Activated CD4-positive, alpha-beta T cell treated with anti-CD3 and anti-CD28 coated beads for 36 hours (primary cell): ENCODE data around the gene RPAIN. TPM values are rescaled to one million over a fixed set of nuclear protein-coding genes. Genes with fewer than 3 reads are reported as not detected.

Source experiments
- ATAC-seq: fragments of 200-7000 bp; cut with Tn5 transposase; one replicate; pipeline ENCODE4 v1.10.0; 2021; ENCODE audit warnings: mild to moderate bottlenecking, moderate library complexity
- CTCF ChIA-PET: fragments of 350-600 bp; sonication (Branson Sonifier 250); formaldehyde crosslinking; loops from one replicate; lab custom pipeline; 2021; ENCODE audit warnings: antibody characterized with exemption; lab: Charles Lee
- POLR2A ChIA-PET: fragments of 350-600 bp; sonication (Branson Sonifier 250); formaldehyde crosslinking; loops from one replicate; lab custom pipeline; 2021; ENCODE audit warnings: antibody characterized with exemption, inconsistent platforms; lab: Charles Lee
- DNase-seq: peaks from one replicate; pipeline ENCODE4 v3.0.0-alpha.2; 2020
- H3K27ac Mint-ChIP-seq: one replicate; pipeline ENCODE4 v1.8.0; 2021; ENCODE audit warnings: mixed read lengths
- H3K27me3 Mint-ChIP-seq: one replicate; pipeline ENCODE4 v1.8.0; 2021; ENCODE audit warnings: mixed read lengths
- H3K36me3 Mint-ChIP-seq: one replicate; pipeline ENCODE4 v1.8.0; 2021; ENCODE audit warnings: low read depth, mixed read lengths
- H3K4me1 Mint-ChIP-seq: one replicate; pipeline ENCODE4 v1.8.0; 2021; ENCODE audit warnings: mixed read lengths
- H3K4me3 Mint-ChIP-seq: one replicate; pipeline ENCODE4 v1.8.0; 2021; ENCODE audit warnings: mild to moderate bottlenecking, moderate library complexity, mixed read lengths
- H3K9me3 Mint-ChIP-seq: one replicate; pipeline ENCODE4 v1.8.0; 2021; ENCODE audit warnings: low read depth, mixed read lengths
- intact Hi-C, 2 experiments: fragments of 100-400 bp; cut with DNase I in 1 of 2; cut with micrococcal nuclease in 1 of 2; formaldehyde crosslinking; loops; one replicate each; pipeline versions ENCODE4 v1.14.2 to v1.15.1; 2022 to 2024; cut with DNase I, micrococcal nuclease
- total RNA-seq, 2 experiments: library from RNA; stranded (reverse); gene quantifications; one replicate each; pipeline ENCODE4 v1.2.3, GENCODE V29; 2021

The RPAIN gene
- total RNA-seq, 2 experiments from 2014 or later = 44.9 to 57.3 TPM

GRCh38 chr17:5443728-5444127 is 23.7 kb downstream of the RPAIN start:
- Mint-ChIP-seq H3K4me1 (peaks cover 13% of the 10 kb centered on the region), H3K27me3 (no peaks in the 10 kb centered on the region), H3K27ac (no peak overlapping the region), H3K36me3 (peaks cover 40% of the 10 kb centered on the region), H3K9me3 (no peaks in the 10 kb centered on the region), H3K4me3 (no peak overlapping the region)
- DNase-seq (no peak), ATAC-seq (no peak)
- ChIA-PET POLR2A (no interaction called here), CTCF (no interaction called here)
- intact Hi-C loops = no loop called here

GRCh38 chr17:5444209-5444608 is 24.2 kb downstream of the RPAIN start:
- H3K4me1 Mint-ChIP-seq = peaks cover 11% of the 10 kb centered on the region
- peaks cover 43% of the 10 kb centered on the region for H3K36me3 Mint-ChIP-seq
- ChIA-PET POLR2A (no interaction called here), CTCF (no interaction called here)
- H3K27ac Mint-ChIP-seq = no peak overlapping the region
- H3K9me3 Mint-ChIP-seq = no peaks in the 10 kb centered on the region
- no peak overlapping the region for H3K4me3 Mint-ChIP-seq
- intact Hi-C loops = no loop called here
- DNase-seq = no peak
- no peaks in the 10 kb centered on the region for H3K27me3 Mint-ChIP-seq
- no peak for ATAC-seq

- H3K9me3 Mint-ChIP-seq = no peaks in the 10 kb centered on the region
- H3K4me3 Mint-ChIP-seq = no peak overlapping the region
- ChIA-PET CTCF (interaction anchor here (0.5 to 2.8 kb wide), 2 partner anchors 7 to 13 kb away, joined by 3 to 20 read pairs; partner anchors contain the start of gene C1QBP), POLR2A (no interaction called here)
- no peaks in the 10 kb centered on the region for H3K27me3 Mint-ChIP-seq
- peaks cover 58% of the 10 kb centered on the region for H3K36me3 Mint-ChIP-seq
- no peaks in the 10 kb centered on the region for H3K4me1 Mint-ChIP-seq
- H3K27ac Mint-ChIP-seq = no peak overlapping the region
- intact Hi-C loops = no loop called here
- ATAC-seq = no peak
- no peak for DNase-seq
Observed at GRCh38 chr17:5446786-5447185, 26.8 kb downstream of the RPAIN start.

- H3K27me3 Mint-ChIP-seq = no peaks in the 10 kb centered on the region
- no peak overlapping the region for H3K27ac Mint-ChIP-seq
- H3K4me3 Mint-ChIP-seq = no peak overlapping the region
- DNase-seq = no peak
- POLR2A ChIA-PET = interaction anchor here (1.2 kb wide), 1 partner anchor 21 kb away, joined by 5 read pairs; the partner anchor contains the start of genes DERL2 and MIS12
- intact Hi-C loops = loop anchor here in 1 of 2 experiments (5.0 kb wide), 2 partner anchors 183 to 353 kb away; partner anchors contain the start of genes RABEP1 and ZNF232
- H3K4me1 Mint-ChIP-seq = peaks cover 36% of the 10 kb centered on the region
- CTCF ChIA-PET = no interaction called here
- no peaks in the 10 kb centered on the region for H3K9me3 Mint-ChIP-seq
- no peak for ATAC-seq
- H3K36me3 Mint-ChIP-seq = peaks cover 35% of the 10 kb centered on the region
Observed at GRCh38 chr17:5464717-5465507, 44.9 kb downstream of the RPAIN start.

- Mint-ChIP-seq H3K36me3 (peaks cover 26% of the 10 kb centered on the region), H3K4me3 (no peak overlapping the region), H3K27ac (no peak overlapping the region), H3K9me3 (no peaks in the 10 kb centered on the region), H3K4me1 (peaks cover 38% of the 10 kb centered on the region), H3K27me3 (no peaks in the 10 kb centered on the region)
- POLR2A ChIA-PET = interaction anchor here (2.4 kb wide), 1 partner anchor 20 kb away, joined by 6 read pairs; the partner anchor contains the start of genes DERL2 and MIS12
- DNase-seq (no peak), ATAC-seq (no peak)
- CTCF ChIA-PET = interaction anchor here (1.2 to 1.4 kb wide), 2 partner anchors 27 to 274 kb away, joined by 3 to 6 read pairs; partner anchors contain the start of genes C1QBP and ZNF594
- intact Hi-C loops = loop anchor here in 1 of 2 experiments (5.0 kb wide), 2 partner anchors 184 to 354 kb away; partner anchors contain the start of genes RABEP1 and ZNF232
Observed at GRCh38 chr17:5466295-5466694, 46.3 kb downstream of the RPAIN start.

GRCh38 chr17:5467416-5467815 is 47.4 kb downstream of the RPAIN start:
- CTCF ChIA-PET = interaction anchor here (0.8 to 1.4 kb wide), 2 partner anchors 28 to 275 kb away, joined by 3 read pairs; partner anchors contain the start of genes C1QBP and ZNF594
- intact Hi-C loops = loop anchor here in 1 of 2 experiments (5.0 kb wide), 2 partner anchors 185 to 355 kb away; partner anchors contain the start of genes RABEP1 and ZNF232

GRCh38 chr17:5468075-5468473 is 48.1 kb downstream of the RPAIN start:
- Mint-ChIP-seq H3K4me1 (peaks cover 38% of the 10 kb centered on the region), H3K27ac (peak overlapping the region; percentile 75), H3K4me3 (peak overlapping the region; percentile 90), H3K36me3 (peaks cover 20% of the 10 kb centered on the region), H3K9me3 (no peaks in the 10 kb centered on the region), H3K27me3 (no peaks in the 10 kb centered on the region)
- POLR2A ChIA-PET = interaction anchor here (0.8 to 2.4 kb wide), 7 partner anchors 18 to 115 kb away, joined by 3 to 9 read pairs (median 4); partner anchors contain the start of genes C1QBP, DERL2, MIS12 and NUP88
- intact Hi-C loops = loop anchor here (1.0 to 5.0 kb wide), 6 partner anchors 29 to 356 kb away; partner anchors contain the start of genes C1QBP (in 2 of the 2), NUP88 (in 1 of the 2), RABEP1 (in 1 of the 2) and ZNF232 (in 1 of the 2)
- peak; percentile 35 for DNase-seq
- CTCF ChIA-PET = interaction anchor here (0.7 to 1.2 kb wide), 5 partner anchors 15 to 62 kb away, joined by 3 to 5 read pairs (median 3); partner anchors contain the start of genes C1QBP and DERL2
- ATAC-seq = peak; percentile 14

More at GRCh38 chr17:5467416-5467815, 47.4 kb downstream of the RPAIN start:
- Mint-ChIP-seq H3K27me3 (no peaks in the 10 kb centered on the region), H3K27ac (peak overlapping the region; percentile 75), H3K4me3 (peak overlapping the region; percentile 90), H3K4me1 (peaks cover 38% of the 10 kb centered on the region), H3K9me3 (no peaks in the 10 kb centered on the region), H3K36me3 (peaks cover 20% of the 10 kb centered on the region)
- POLR2A ChIA-PET = interaction anchor here (2.4 kb wide), 1 partner anchor 19 kb away, joined by 6 read pairs; the partner anchor contains the start of genes DERL2 and MIS12
- no peak for DNase-seq
- ATAC-seq = no peak

- intact Hi-C loops = no loop called here
- Mint-ChIP-seq H3K4me3 (no peak overlapping the region), H3K27ac (no peak overlapping the region), H3K27me3 (no peaks in the 10 kb centered on the region), H3K36me3 (peaks cover 23% of the 10 kb centered on the region), H3K9me3 (no peaks in the 10 kb centered on the region), H3K4me1 (peaks cover 20% of the 10 kb centered on the region)
- ATAC-seq = no peak
- no peak for DNase-seq
- POLR2A ChIA-PET = no interaction called here
- CTCF ChIA-PET = no interaction called here
Observed at GRCh38 chr17:5472511-5472910, 52.5 kb downstream of the RPAIN start.

- intact Hi-C loops = no loop called here
- peaks cover 28% of the 10 kb centered on the region for H3K36me3 Mint-ChIP-seq
- no peak overlapping the region for H3K4me3 Mint-ChIP-seq
- no peaks in the 10 kb centered on the region for H3K9me3 Mint-ChIP-seq
- ChIA-PET CTCF (interaction anchor here (1.3 to 1.5 kb wide), 2 partner anchors 11 to 34 kb away, joined by 3 to 9 read pairs; partner anchors contain the start of genes C1QBP and DERL2), POLR2A (interaction anchor here (0.7 to 1.2 kb wide), 2 partner anchors 11 to 12 kb away, joined by 3 read pairs; partner anchors contain the start of genes DERL2 and MIS12)
- peaks cover 19% of the 10 kb centered on the region for H3K4me1 Mint-ChIP-seq
- DNase-seq (no peak), ATAC-seq (no peak)
- no peaks in the 10 kb centered on the region for H3K27me3 Mint-ChIP-seq
- no peak overlapping the region for H3K27ac Mint-ChIP-seq
Observed at GRCh38 chr17:5473906-5474305, 53.9 kb downstream of the RPAIN start.

- ATAC-seq = no peak
- intact Hi-C loops = no loop called here
- Mint-ChIP-seq H3K27me3 (no peaks in the 10 kb centered on the region), H3K27ac (no peak overlapping the region), H3K9me3 (no peaks in the 10 kb centered on the region), H3K4me3 (no peak overlapping the region), H3K36me3 (peaks cover 68% of the 10 kb centered on the region), H3K4me1 (peaks cover 17% of the 10 kb centered on the region)
- ChIA-PET CTCF (no interaction called here), POLR2A (no interaction called here)
- DNase-seq = no peak
Observed at GRCh38 chr17:5478992-5479391, 59.0 kb downstream of the RPAIN start.

GRCh38 chr17:5480962-5481361 is 61.0 kb downstream of the RPAIN start:
- intact Hi-C loops = loop anchor here in 1 of 2 experiments (10.0 kb wide), 1 partner anchor 746 kb away; the partner anchor contains the start of genes CXCL16, MED11 and ZMYND15
- Mint-ChIP-seq H3K4me3 (no peak overlapping the region), H3K9me3 (no peaks in the 10 kb centered on the region), H3K4me1 (peaks cover 31% of the 10 kb centered on the region), H3K36me3 (peaks cover 62% of the 10 kb centered on the region), H3K27ac (no peak overlapping the region), H3K27me3 (no peaks in the 10 kb centered on the region)
- ATAC-seq = no peak
- ChIA-PET CTCF (interaction anchor here (0.9 kb wide), 1 partner anchor 10 kb away, joined by 3 read pairs; no protein-coding TSS in a partner anchor), POLR2A (interaction anchor here (0.5 kb wide), 1 partner anchor 226 kb away, joined by 3 read pairs; no protein-coding TSS in a partner anchor)
- no peak for DNase-seq
